ACC112 (cell line): Measurements from ENCODE around the gene UACA.
A peak's percentile ranks its signal among the peaks of the same experiment; 100 is the strongest.

Experiments
- H2AFZ ChIP-seq: fragments of 200-600 bp; sonication (generic); one replicate; pipeline ENCODE4 v1.6.0; 2017; ENCODE audit warnings: antibody characterized with exemption, low read length; ENCODE audit not compliant: unreplicated experiment
- H3K27ac ChIP-seq: fragments of 200-600 bp; sonication (generic); 2 replicates; pipeline ENCODE4 v1.5.1; 2014; ENCODE audit warnings: low read depth, mild to moderate bottlenecking, antibody characterized with exemption, low read length, moderate library complexity
- H3K27me3 ChIP-seq: fragments of 200-600 bp; sonication (generic); 2 replicates; pipeline ENCODE4 v1.6.1; 2014; ENCODE audit warnings: mild to moderate bottlenecking, antibody characterized with exemption, low read length, moderate library complexity, mixed read lengths; ENCODE audit not compliant: insufficient read depth
- H3K36me3 ChIP-seq: fragments of 200-600 bp; sonication (generic); 2 replicates; pipeline ENCODE4 v1.6.1; 2016; ENCODE audit warnings: mild to moderate bottlenecking, antibody characterized with exemption, low read length, moderate library complexity, mixed read lengths; ENCODE audit not compliant: insufficient read depth
- H3K4me1 ChIP-seq: fragments of 200-600 bp; sonication (generic); one replicate; pipeline ENCODE4 v1.6.1; 2016; ENCODE audit warnings: low read length, mixed read lengths; ENCODE audit not compliant: insufficient read depth, unreplicated experiment, control insufficient read depth
- H3K4me3 ChIP-seq: fragments of 200-600 bp; sonication (generic); 2 replicates; pipeline ENCODE4 v1.5.1; 2014; ENCODE audit warnings: mild to moderate bottlenecking, low read depth, low read length
- H3K79me2 ChIP-seq: fragments of 200-600 bp; sonication (generic); one replicate; pipeline ENCODE4 v1.6.0; 2016; ENCODE audit warnings: low read length; ENCODE audit not compliant: control insufficient read depth, unreplicated experiment, insufficient read depth

The UACA gene

GRCh38 chr15:70690491-70691276 lies 72.7 kb downstream of the UACA start:
- H3K36me3 ChIP-seq: peaks cover 32% of the 10 kb centered on the region
- H3K27me3 ChIP-seq: no peaks in the 10 kb centered on the region
- H3K27ac ChIP-seq: no peak overlapping the region
- H2AFZ ChIP-seq: no peak overlapping the region
- H3K4me1 ChIP-seq: peaks cover 24% of the 10 kb centered on the region
- peak overlapping the region; percentile 50 for H3K4me3 ChIP-seq
- peaks cover 27% of the 10 kb centered on the region for H3K79me2 ChIP-seq

GRCh38 chr15:70690021-70690420 lies 73.3 kb downstream of the UACA start:
- no peak overlapping the region for H2AFZ ChIP-seq
- H3K4me1 ChIP-seq: peaks cover 24% of the 10 kb centered on the region
- no peaks in the 10 kb centered on the region for H3K27me3 ChIP-seq
- H3K79me2 ChIP-seq: peaks cover 29% of the 10 kb centered on the region
- no peak overlapping the region for H3K4me3 ChIP-seq
- no peak overlapping the region for H3K27ac ChIP-seq
- H3K36me3 ChIP-seq: peaks cover 34% of the 10 kb centered on the region

GRCh38 chr15:70687482-70687881 lies 75.9 kb downstream of the UACA start:
- H3K27ac ChIP-seq: no peak overlapping the region
- H3K36me3 ChIP-seq: peaks cover 27% of the 10 kb centered on the region
- H3K79me2 ChIP-seq: peaks cover 25% of the 10 kb centered on the region
- no peak overlapping the region for H3K4me3 ChIP-seq
- peaks cover 24% of the 10 kb centered on the region for H3K4me1 ChIP-seq
- H3K27me3 ChIP-seq: no peaks in the 10 kb centered on the region
- no peak overlapping the region for H2AFZ ChIP-seq

- Histone ChIP-seq H3K36me3 (peaks cover 35% of the 10 kb centered on the region), H2AFZ (no peak overlapping the region), H3K79me2 (peaks cover 5% of the 10 kb centered on the region), H3K27me3 (no peaks in the 10 kb centered on the region), H3K4me3 (no peak overlapping the region), H3K4me1 (peaks cover 5% of the 10 kb centered on the region), H3K27ac (no peak overlapping the region)
These were observed 82.5 kb downstream of the UACA start for GRCh38 chr15:70680817-70681216.

GRCh38 chr15:70679919-70680231 lies 83.5 kb downstream of the UACA start:
- H3K36me3 ChIP-seq: peaks cover 40% of the 10 kb centered on the region

GRCh38 chr15:70672081-70672480 lies 91.3 kb downstream of the UACA start:
- H3K4me1 ChIP-seq: peaks cover 2% of the 10 kb centered on the region
- H3K4me3 ChIP-seq: no peak overlapping the region
- no peak overlapping the region for H3K27ac ChIP-seq
- peaks cover 47% of the 10 kb centered on the region for H3K36me3 ChIP-seq
- no peak overlapping the region for H2AFZ ChIP-seq
- H3K27me3 ChIP-seq: no peaks in the 10 kb centered on the region
- H3K79me2 ChIP-seq: no peaks in the 10 kb centered on the region

More at GRCh38 chr15:70679919-70680231, 83.5 kb downstream of the UACA start:
- no peak overlapping the region for H3K4me3 ChIP-seq
- peaks cover 5% of the 10 kb centered on the region for H3K4me1 ChIP-seq
- peaks cover 1% of the 10 kb centered on the region for H3K79me2 ChIP-seq
- no peaks in the 10 kb centered on the region for H3K27me3 ChIP-seq
- no peak overlapping the region for H2AFZ ChIP-seq
- H3K27ac ChIP-seq: no peak overlapping the region; the same call in 1 of the 2 replicates

- Histone ChIP-seq H3K36me3 (peaks cover 47% of the 10 kb centered on the region), H3K79me2 (no peaks in the 10 kb centered on the region), H3K27me3 (no peaks in the 10 kb centered on the region), H3K27ac (no peak overlapping the region), H3K4me1 (peaks cover 2% of the 10 kb centered on the region), H2AFZ (no peak overlapping the region), H3K4me3 (no peak overlapping the region)
These were observed 92.7 kb downstream of the UACA start for GRCh38 chr15:70670680-70671079.

GRCh38 chr15:70669966-70670658 lies 93.2 kb downstream of the UACA start:
- Histone ChIP-seq H3K36me3 (peaks cover 43% of the 10 kb centered on the region), H3K27ac (no peak overlapping the region), H3K4me3 (no peak overlapping the region), H3K79me2 (no peaks in the 10 kb centered on the region), H3K4me1 (peaks cover 2% of the 10 kb centered on the region), H2AFZ (no peak overlapping the region), H3K27me3 (no peaks in the 10 kb centered on the region)

- H3K27me3 ChIP-seq: no peaks in the 10 kb centered on the region
- H3K27ac ChIP-seq: no peak overlapping the region
- no peaks in the 10 kb centered on the region for H3K79me2 ChIP-seq
- peaks cover 48% of the 10 kb centered on the region for H3K36me3 ChIP-seq
- H3K4me1 ChIP-seq: peaks cover 2% of the 10 kb centered on the region
- no peak overlapping the region for H3K4me3 ChIP-seq
- H2AFZ ChIP-seq: no peak overlapping the region
These were observed 94.3 kb downstream of the UACA start for GRCh38 chr15:70669006-70669602.

GRCh38 chr15:70665599-70665998 lies 97.8 kb downstream of the UACA start:
- H3K79me2 ChIP-seq: peaks cover 4% of the 10 kb centered on the region
- H3K36me3 ChIP-seq: peaks cover 57% of the 10 kb centered on the region

More at GRCh38 chr15:70665599-70665998, 97.8 kb downstream of the UACA start:
- H3K4me1 ChIP-seq: peaks cover 6% of the 10 kb centered on the region
- H3K27me3 ChIP-seq: no peaks in the 10 kb centered on the region
- no peak overlapping the region for H3K27ac ChIP-seq
- no peak overlapping the region for H3K4me3 ChIP-seq
- no peak overlapping the region for H2AFZ ChIP-seq
